Small intestine (tissue), 7 donors: ENCODE measurements around the gene STX5. TPM values are rescaled to one million over a fixed set of nuclear protein-coding genes. Genes with fewer than 3 reads are reported as not detected.

Experiments
- DNase-seq, 2 donors: peaks; one replicate each; pipeline versions ENCODE4 v3.0.0 to v3.0.0-alpha.2; 2013
- FAIRE-seq: peaks from 2 replicates; lab custom pipeline; 2012; peaks lifted over from hg19 to GRCh38; lab: Jason Lieb, UNC
- H3K27ac ChIP-seq, 3 donors: one replicate each; pipeline ENCODE4 v1.5.1; 2013; ENCODE audit warnings: low read length in 2 of 3, mild to moderate bottlenecking in 2 of 3, control low read depth in 1 of 3, inconsistent platforms in 1 of 3, low read depth in 1 of 3, moderate library complexity in 1 of 3
- H3K27me3 ChIP-seq, 3 donors: one replicate each; pipeline ENCODE4 v1.6.1; 2013; ENCODE audit warnings: low read length in 3 of 3, inconsistent platforms in 1 of 3; ENCODE audit not compliant: control insufficient read depth in 3 of 3, insufficient read depth in 3 of 3
- H3K36me3 ChIP-seq, 3 donors: one replicate each; pipeline ENCODE4 v1.6.1; 2013; ENCODE audit warnings: low read length in 3 of 3, inconsistent platforms in 1 of 3, low read depth in 1 of 3, mild to moderate bottlenecking in 1 of 3, moderate library complexity in 1 of 3; ENCODE audit not compliant: control insufficient read depth in 3 of 3, insufficient read depth in 2 of 3
- H3K4me1 ChIP-seq, 3 donors: one replicate each; pipeline ENCODE4 v1.6.1; 2013; ENCODE audit warnings: low read length in 2 of 3, inconsistent platforms in 1 of 3, low read depth in 1 of 3, mild to moderate bottlenecking in 1 of 3, moderate library complexity in 1 of 3; ENCODE audit not compliant: control insufficient read depth in 3 of 3, insufficient read depth in 2 of 3
- H3K4me3 ChIP-seq, 3 donors: one replicate each; pipeline ENCODE4 v1.5.1; 2013; ENCODE audit warnings: low read length in 3 of 3, control low read depth in 1 of 3, inconsistent platforms in 1 of 3, low read depth in 1 of 3, mild to moderate bottlenecking in 1 of 3, moderate library complexity in 1 of 3
- H3K9me3 ChIP-seq, 2 donors: one replicate each; pipeline ENCODE4 v1.6.1; 2013; ENCODE audit warnings: low read depth in 1 of 2, low read length in 1 of 2; ENCODE audit not compliant: control insufficient read depth in 2 of 2, insufficient read depth in 1 of 2
- WGBS, 3 donors: extraction: QIAGEN DNeasy Blood & Tissue Kit; methylation state at CpG; one replicate each; pipeline ENCODE4 v1.1.7; 2013; 5-methylcytosine and 5-hydroxymethylcytosine counted together
- polyA plus RNA-seq, 4 donors: library from polyadenylated mRNA; stranded (reverse) in 3 of 4; unstranded in 1 of 4; fragments of 200-250 nt in 3 of 4; fragments of 120-200 nt in 1 of 4; gene quantifications; one replicate each; pipeline versions ENCODE4 v1.2.1 to v1.2.3, GENCODE V29; 2013
- donor health status: healthy with polysubstance abuse.
- donor health status: control.
- donor health status: control.
- donor health status: Bipolar disorder and iron deficiency.
- donor health status: healthy.

STX5 gene
- polyA plus RNA-seq, 4 donors, result 22.6 to 43.4 (median 31.7) TPM

GRCh38 chr11:62823677-62824076 is 8.2 kb downstream of the STX5 start:
- Histone ChIP-seq H3K4me3 (no peak overlapping the region), H3K36me3 (peaks cover 26 to 81% (median 36%) of the 10 kb centered on the region in 3 donors), H3K27ac (no peak overlapping the region), H3K4me1 (no peaks in the 10 kb centered on the region), H3K9me3 (no peaks in the 10 kb centered on the region), H3K27me3 (no peaks in the 10 kb centered on the region)
- FAIRE-seq, result no peak
- 84 to 91% (median 86%) methylated on average over 3 of the region's 3 CpGs for WGBS, 3 donors
- DNase-seq, result no peak

GRCh38 chr11:62817129-62817528 is 14.7 kb downstream of the STX5 start:
- FAIRE-seq (no peak), DNase-seq (no peak)
- Histone ChIP-seq H3K27me3 (no peaks in the 10 kb centered on the region), H3K4me3 (no peak overlapping the region), H3K9me3 (no peaks in the 10 kb centered on the region), H3K4me1 (no peaks in the 10 kb centered on the region), H3K36me3 (peaks cover 4 to 58% (median 7%) of the 10 kb centered on the region in 3 donors), H3K27ac (no peak overlapping the region)
- WGBS, 3 donors, result 93 to 94% (median 93%) methylated on average over 4 of the region's 4 CpGs

- DNase-seq (no peak), FAIRE-seq (no peak)
- no peaks in the 10 kb centered on the region for H3K27me3 ChIP-seq
- no peak overlapping the region for H3K27ac ChIP-seq
- 86 to 92% (median 91%) methylated on average over 8 of the region's 8 CpGs for WGBS, 3 donors
- H3K4me3 ChIP-seq, result no peak overlapping the region
- no peaks in the 10 kb centered on the region for H3K4me1 ChIP-seq
- H3K36me3 ChIP-seq, result peaks cover 4 to 53% (median 6%) of the 10 kb centered on the region in 3 donors
- H3K9me3 ChIP-seq, result no peaks in the 10 kb centered on the region
These were observed 15.3 kb downstream of the STX5 start for GRCh38 chr11:62816557-62816956.

- Histone ChIP-seq H3K9me3 (no peaks in the 10 kb centered on the region), H3K27ac (no peak overlapping the region), H3K4me3 (no peak overlapping the region), H3K27me3 (no peaks in the 10 kb centered on the region), H3K4me1 (no peaks in the 10 kb centered on the region), H3K36me3 (peaks cover 0 to 30% (median 2%) of the 10 kb centered on the region in 3 donors)
- DNase-seq (no peak), FAIRE-seq (no peak)
- WGBS, 3 donors, result 69 to 86% (median 83%) methylated on average over 2 of the region's 2 CpGs
These were observed 20.2 kb downstream of the STX5 start for GRCh38 chr11:62811659-62812058.

- H3K4me1 ChIP-seq, result peaks cover 0 to 5% (median 0%) of the 10 kb centered on the region in 3 donors
- no peak overlapping the region for H3K27ac ChIP-seq
- H3K9me3 ChIP-seq, result no peaks in the 10 kb centered on the region
- FAIRE-seq (no peak), DNase-seq (no peak)
- WGBS, 3 donors, result 15 to 44% (median 20%) methylated on average over 1 of the region's 1 CpG
- H3K4me3 ChIP-seq, result no peak overlapping the region
- peaks cover 0 to 35% (median 0%) of the 10 kb centered on the region in 3 donors for H3K36me3 ChIP-seq
- H3K27me3 ChIP-seq, result no peaks in the 10 kb centered on the region
These were observed 21.1 kb downstream of the STX5 start for GRCh38 chr11:62810748-62811147.

GRCh38 chr11:62806611-62807121 is 25.2 kb downstream of the STX5 start:
- FAIRE-seq (no peak), DNase-seq (no peak)
- WGBS, 3 donors, result 71 to 89% (median 85%) methylated on average over 5 of the region's 5 CpGs
- H3K27ac ChIP-seq, result peak overlapping the region in 1 of 3 donors; percentile 30
- no peaks in the 10 kb centered on the region for H3K27me3 ChIP-seq
- H3K36me3 ChIP-seq, result peaks cover 4 to 41% (median 6%) of the 10 kb centered on the region in 3 donors
- no peak overlapping the region for H3K4me3 ChIP-seq
- H3K4me1 ChIP-seq, result peaks cover 0 to 13% (median 11%) of the 10 kb centered on the region in 3 donors
- H3K9me3 ChIP-seq, result no peaks in the 10 kb centered on the region

- DNase-seq (no peak), FAIRE-seq (no peak)
- peaks cover 0 to 13% (median 11%) of the 10 kb centered on the region in 3 donors for H3K4me1 ChIP-seq
- H3K27me3 ChIP-seq, result no peaks in the 10 kb centered on the region
- H3K4me3 ChIP-seq, result peak overlapping the region; percentile 46 to 79 (median 75)
- WGBS, 3 donors, result 23 to 28% (median 26%) methylated on average over 12 of the region's 12 CpGs
- peak overlapping the region; percentile 48 to 83 (median 80) for H3K27ac ChIP-seq
- H3K9me3 ChIP-seq, result no peaks in the 10 kb centered on the region
- H3K36me3 ChIP-seq, result peaks cover 11 to 48% (median 12%) of the 10 kb centered on the region in 3 donors
These were observed 25.9 kb downstream of the STX5 start for GRCh38 chr11:62805961-62806441.

- Histone ChIP-seq H3K27ac (peak within 1 kb of the TSS; percentile 82 to 95 (median 83)), H3K27me3 (no peaks in the 10 kb centered on the region), H3K4me3 (peak within 1 kb of the TSS; percentile 75 to 94 (median 79)), H3K4me1 (peaks cover 0 to 13% (median 11%) of the 10 kb centered on the region in 3 donors), H3K9me3 (no peaks in the 10 kb centered on the region), H3K36me3 (peaks cover 15 to 55% (median 19%) of the 10 kb centered on the region in 3 donors)
- 0% methylated on average over 51 to 77 of the region's 77 CpGs for WGBS, 3 donors
- FAIRE-seq (no peak), DNase-seq (peak; percentile 95 to 99)
These were observed 26.6 kb downstream of the STX5 start, which contains the start of gene NXF1 for GRCh38 chr11:62805076-62805892. TSS of gene NXF1 (minus strand) at chr11:62805440. CDS start at chr11:62805356, 84 bp downstream.
